ENCODE measurements around the gene LINC01488.

Gene LINC01488

DNA sequence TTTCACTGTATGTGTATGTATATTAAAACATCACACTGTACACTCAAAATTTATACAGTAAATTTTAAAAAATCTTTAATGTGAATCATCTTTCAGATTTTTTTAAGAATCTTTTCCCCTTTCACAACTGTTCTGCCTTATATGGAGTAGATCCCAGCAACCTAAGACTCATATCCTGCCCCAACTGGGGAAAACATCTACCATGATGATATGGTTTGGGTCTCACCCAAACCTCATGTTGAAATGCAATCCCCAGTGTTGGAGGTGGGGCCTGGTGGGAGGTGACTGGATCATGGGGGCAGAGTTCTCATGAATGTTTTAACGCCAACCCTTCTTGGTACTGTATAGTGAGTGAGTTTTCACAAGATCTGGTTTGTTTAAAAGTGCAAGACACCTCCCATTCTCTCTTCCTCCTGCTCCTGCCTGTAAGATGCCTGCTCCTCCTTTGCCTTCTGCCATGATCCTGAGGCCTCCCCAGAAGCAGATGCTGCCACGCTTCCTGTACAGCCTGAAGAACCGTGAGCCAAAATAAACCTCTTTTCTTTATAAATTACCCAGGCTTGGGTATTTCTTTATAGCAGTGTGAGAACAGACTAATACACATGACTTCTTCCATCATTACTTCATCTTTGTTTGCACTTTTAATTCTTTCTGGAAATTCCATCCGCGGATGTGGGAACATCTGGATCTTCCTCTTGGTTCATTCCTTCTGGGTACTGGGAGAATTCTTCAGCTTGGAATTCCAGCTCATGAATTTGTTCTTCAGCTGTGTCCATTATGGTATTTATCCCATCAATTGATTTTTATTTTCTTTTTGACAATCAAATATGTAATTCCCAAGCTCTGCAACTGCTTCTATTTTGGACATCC lies 36.9 kb downstream of the LINC01488 start:
- no peak overlapping the region for H3K9ac ChIP-seq (ENCODE audit: low read length)
- no peaks in the 10 kb centered on the region for H3F3A ChIP-seq (ENCODE audit: insufficient read depth)
- H3K9me2 ChIP-seq (replicated peaks; ENCODE audit: insufficient read depth, low read length): no peaks in the 10 kb centered on the region
- H3K27ac ChIP-seq (ENCODE audit: low read depth, low read length): no peak overlapping the region
- H3K79me2 ChIP-seq (ENCODE audit: insufficient read depth, low read length): no peaks in the 10 kb centered on the region
- H3K9me3 ChIP-seq (ENCODE audit: insufficient read depth, low read length): no peaks in the 10 kb centered on the region
- no peaks in the 10 kb centered on the region for H3K36me3 ChIP-seq (ENCODE audit: low read length)
- H2AFZ ChIP-seq (ENCODE audit: low read depth, low read length, severe bottlenecking): no peak overlapping the region
- no peaks in the 10 kb centered on the region for H4K20me1 ChIP-seq (ENCODE audit: low read depth, low read length)
- H3K4me3 ChIP-seq (ENCODE audit: insufficient read depth, low read length, poor library complexity, severe bottlenecking): no peak overlapping the region
- no peak overlapping the region for H3K4me2 ChIP-seq (ENCODE audit: low read depth, low read length, poor library complexity, severe bottlenecking)
- no peaks in the 10 kb centered on the region for H3K27me3 ChIP-seq (ENCODE audit: low read length)
- TF ChIP-seq EZH2phosphoT487 (conservative IDR thresholded peaks at IDR 0.05; ENCODE audit: low read length): no peak
- TF ChIP-seq, protein P1, sequence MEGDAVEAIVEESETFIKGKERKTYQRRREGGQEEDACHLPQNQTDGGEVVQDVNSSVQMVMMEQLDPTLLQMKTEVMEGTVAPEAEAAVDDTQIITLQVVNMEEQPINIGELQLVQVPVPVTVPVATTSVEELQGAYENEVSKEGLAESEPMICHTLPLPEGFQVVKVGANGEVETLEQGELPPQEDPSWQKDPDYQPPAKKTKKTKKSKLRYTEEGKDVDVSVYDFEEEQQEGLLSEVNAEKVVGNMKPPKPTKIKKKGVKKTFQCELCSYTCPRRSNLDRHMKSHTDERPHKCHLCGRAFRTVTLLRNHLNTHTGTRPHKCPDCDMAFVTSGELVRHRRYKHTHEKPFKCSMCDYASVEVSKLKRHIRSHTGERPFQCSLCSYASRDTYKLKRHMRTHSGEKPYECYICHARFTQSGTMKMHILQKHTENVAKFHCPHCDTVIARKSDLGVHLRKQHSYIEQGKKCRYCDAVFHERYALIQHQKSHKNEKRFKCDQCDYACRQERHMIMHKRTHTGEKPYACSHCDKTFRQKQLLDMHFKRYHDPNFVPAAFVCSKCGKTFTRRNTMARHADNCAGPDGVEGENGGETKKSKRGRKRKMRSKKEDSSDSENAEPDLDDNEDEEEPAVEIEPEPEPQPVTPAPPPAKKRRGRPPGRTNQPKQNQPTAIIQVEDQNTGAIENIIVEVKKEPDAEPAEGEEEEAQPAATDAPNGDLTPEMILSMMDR (IDR thresholded peaks at IDR 0.05; ENCODE audit: insufficient read depth, low read length, poor library complexity, severe bottlenecking): no peak

GRCh38 chr11:69520186-69520916 lies 38.9 kb downstream of the LINC01488 start:
- no peak for TF ChIP-seq EZH2phosphoT487 (conservative IDR thresholded peaks at IDR 0.05; ENCODE audit: low read length)
- TF ChIP-seq, protein P1 (IDR thresholded peaks at IDR 0.05; ENCODE audit: insufficient read depth, low read length, poor library complexity, severe bottlenecking): no peak
- no peak overlapping the region for H2AFZ ChIP-seq (ENCODE audit: low read depth, low read length, severe bottlenecking)

DNA sequence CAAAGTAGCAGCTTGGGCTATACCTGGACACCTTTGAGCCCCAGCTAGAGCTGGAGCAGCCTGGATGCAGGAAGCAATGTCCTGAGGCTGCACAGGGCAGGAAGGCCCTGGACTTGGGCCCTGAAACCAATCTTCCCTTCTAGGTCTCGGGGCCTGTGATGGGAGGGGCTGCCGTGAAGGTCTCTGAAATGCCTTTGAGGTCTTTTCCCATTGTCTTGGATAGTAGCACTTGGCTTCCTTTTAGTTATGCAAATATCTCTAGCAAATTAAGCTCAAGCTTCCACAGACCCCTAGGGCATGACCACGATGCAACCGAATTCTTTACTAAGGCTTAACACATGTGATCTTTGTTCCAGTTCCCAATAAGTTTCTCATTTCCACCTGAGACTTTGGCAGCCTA lies 40.0 kb downstream of the LINC01488 start:
- Histone ChIP-seq H3K27me3 (ENCODE audit: low read length) (no peaks in the 10 kb centered on the region), H4K20me1 (ENCODE audit: low read depth, low read length) (no peaks in the 10 kb centered on the region), H2AFZ (ENCODE audit: low read depth, low read length, severe bottlenecking) (no peak overlapping the region), H3K9me2 (replicated peaks; ENCODE audit: insufficient read depth, low read length) (no peaks in the 10 kb centered on the region), H3K9ac (ENCODE audit: low read length) (no peak overlapping the region), H3K27ac (ENCODE audit: low read depth, low read length) (no peak overlapping the region), H3K4me2 (ENCODE audit: low read depth, low read length, poor library complexity, severe bottlenecking) (no peak overlapping the region), H3K79me2 (ENCODE audit: insufficient read depth, low read length) (no peaks in the 10 kb centered on the region), H3K4me3 (ENCODE audit: insufficient read depth, low read length, poor library complexity, severe bottlenecking) (no peak overlapping the region), H3F3A (ENCODE audit: insufficient read depth) (no peaks in the 10 kb centered on the region), H3K36me3 (ENCODE audit: low read length) (no peaks in the 10 kb centered on the region), H3K9me3 (ENCODE audit: insufficient read depth, low read length) (no peaks in the 10 kb centered on the region)
- no peak for TF ChIP-seq EZH2phosphoT487 (conservative IDR thresholded peaks at IDR 0.05; ENCODE audit: low read length)
- TF ChIP-seq, protein P1 (IDR thresholded peaks at IDR 0.05; ENCODE audit: insufficient read depth, low read length, poor library complexity, severe bottlenecking): no peak

More at GRCh38 chr11:69520186-69520916, 38.9 kb downstream of the LINC01488 start:
- Histone ChIP-seq H3K4me3 (ENCODE audit: insufficient read depth, low read length, poor library complexity, severe bottlenecking) (no peak overlapping the region), H4K20me1 (ENCODE audit: low read depth, low read length) (no peaks in the 10 kb centered on the region), H3K79me2 (ENCODE audit: insufficient read depth, low read length) (no peaks in the 10 kb centered on the region), H3K9me2 (replicated peaks; ENCODE audit: insufficient read depth, low read length) (no peaks in the 10 kb centered on the region), H3K36me3 (ENCODE audit: low read length) (no peaks in the 10 kb centered on the region), H3K27ac (ENCODE audit: low read depth, low read length) (no peak overlapping the region), H3K27me3 (ENCODE audit: low read length) (no peaks in the 10 kb centered on the region), H3K9ac (ENCODE audit: low read length) (no peak overlapping the region), H3F3A (ENCODE audit: insufficient read depth) (no peaks in the 10 kb centered on the region), H3K4me2 (ENCODE audit: low read depth, low read length, poor library complexity, severe bottlenecking) (no peak overlapping the region), H3K9me3 (ENCODE audit: insufficient read depth, low read length) (no peaks in the 10 kb centered on the region)

Data from SU-DHL-6 (cell line).